ENCODE data around the gene FBXW11.

Gene FBXW11

DNA sequence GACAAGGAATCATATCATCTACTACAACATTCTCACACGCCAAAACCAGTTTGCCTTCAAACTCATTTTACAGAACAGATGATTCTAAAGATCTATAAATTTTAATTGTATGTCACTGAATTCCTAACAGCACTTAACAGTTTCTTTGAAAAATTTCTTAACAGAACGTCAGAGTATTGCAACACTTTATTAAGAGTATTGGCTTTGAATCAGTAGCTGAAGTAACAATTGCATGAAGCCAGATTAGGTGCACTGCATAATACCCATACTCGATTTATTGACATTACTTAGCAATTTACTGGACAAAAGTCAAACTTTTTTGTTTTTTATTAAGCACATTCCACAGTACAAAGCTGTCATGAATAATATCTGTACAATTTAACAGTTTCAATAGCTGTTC lies 145.1 kb downstream of the FBXW11 start:
- no peak for DNase-seq

DNA sequence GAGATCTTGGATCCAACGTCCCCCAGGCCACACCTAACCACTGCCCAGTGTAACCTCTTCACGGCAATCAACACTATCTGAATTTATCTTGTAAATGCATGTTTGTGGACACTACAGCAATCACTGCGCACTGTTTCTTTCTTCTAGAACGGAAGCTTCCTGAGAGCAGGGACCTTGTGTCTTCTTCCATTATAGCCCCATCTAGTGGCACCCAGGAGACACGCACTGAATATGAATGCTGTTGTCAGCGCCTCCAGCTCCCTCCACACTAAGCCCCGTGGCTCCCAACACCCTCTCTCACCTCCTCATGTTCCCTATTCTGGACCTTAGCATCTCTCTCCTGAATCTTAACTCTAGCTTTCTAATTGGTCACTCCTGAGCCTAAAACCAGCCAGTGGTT lies 148.1 kb downstream of the FBXW11 start:
- DNase-seq: no peak

GRCh38 chr5:171857489-171857876 lies 149.0 kb downstream of the FBXW11 start:
- DNase-seq: no peak

DNA sequence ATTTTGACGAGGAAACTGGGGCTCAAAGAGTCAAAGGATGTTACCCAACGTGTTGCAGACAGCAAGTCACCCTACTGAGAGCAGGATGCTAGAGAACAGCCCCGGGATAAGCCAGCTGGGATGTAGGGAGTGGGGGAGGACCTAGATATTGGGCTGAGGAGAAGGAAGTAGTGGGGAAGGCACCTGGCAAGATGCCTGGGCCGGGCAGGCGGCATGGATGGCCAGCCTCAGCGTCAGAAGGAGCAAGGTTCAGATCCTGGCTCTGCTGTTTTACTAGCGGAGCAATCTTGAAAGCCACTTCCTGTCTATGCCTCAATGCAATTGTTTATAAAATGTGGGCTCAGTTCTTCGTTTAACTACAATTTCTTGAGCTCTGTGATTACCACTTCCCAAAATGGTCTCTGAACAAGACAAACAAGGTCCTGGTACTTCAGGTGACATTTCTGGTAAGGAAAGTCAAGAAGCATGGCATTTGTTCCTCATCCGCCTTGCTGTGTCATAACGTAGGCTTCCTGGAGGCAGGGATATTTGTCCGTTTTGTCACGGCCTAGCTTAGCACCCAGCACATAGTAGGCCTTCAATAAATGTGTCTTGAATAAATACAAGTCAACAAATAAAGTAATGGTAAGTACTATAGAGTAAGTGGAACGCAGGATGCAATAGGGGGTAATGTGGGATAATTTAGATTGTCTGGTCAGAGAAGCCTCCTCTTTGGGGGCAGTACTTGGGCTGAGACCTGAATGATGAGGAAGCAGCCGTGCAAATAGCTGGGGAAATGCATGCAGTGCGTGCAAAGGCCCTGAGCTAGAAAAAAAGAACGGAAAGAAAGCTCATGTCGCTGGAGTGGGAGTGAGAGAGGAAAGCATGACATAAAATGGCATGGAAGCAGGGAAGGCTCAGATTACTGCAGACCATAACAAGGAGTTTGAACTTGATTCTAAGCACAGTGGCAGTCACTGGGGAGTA lies 150.4 kb downstream of the FBXW11 start:
- DNase-seq: no peak

- DNase-seq: no peak
Measured at GRCh38 chr5:171855265-171855664, 151.2 kb downstream of the FBXW11 start.

DNA sequence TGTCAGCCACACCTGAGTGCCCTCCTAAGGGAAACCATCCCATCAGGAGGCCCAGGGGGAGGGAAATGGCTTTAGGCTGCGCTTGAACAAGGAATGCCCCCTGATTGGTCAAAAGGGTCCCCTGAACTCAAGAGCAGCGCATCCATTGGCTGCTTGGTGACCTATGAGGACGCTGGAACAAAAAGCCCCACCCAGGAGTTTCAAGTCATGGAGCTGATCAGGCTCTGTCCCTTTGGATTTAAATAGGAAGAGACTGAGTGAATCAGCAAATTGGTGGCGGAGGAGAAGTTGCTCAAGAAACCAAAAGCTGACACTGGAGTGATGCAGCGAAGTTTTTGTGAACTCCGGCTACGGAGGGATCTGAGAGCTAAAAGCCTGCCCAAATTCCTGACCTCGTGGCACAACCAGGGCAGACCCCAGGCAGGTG lies 154.2 kb downstream of the FBXW11 start:
- DNase-seq: peak; percentile 11

GRCh38 chr5:171851251-171851650 lies 155.2 kb downstream of the FBXW11 start:
- no peak for DNase-seq

DNA sequence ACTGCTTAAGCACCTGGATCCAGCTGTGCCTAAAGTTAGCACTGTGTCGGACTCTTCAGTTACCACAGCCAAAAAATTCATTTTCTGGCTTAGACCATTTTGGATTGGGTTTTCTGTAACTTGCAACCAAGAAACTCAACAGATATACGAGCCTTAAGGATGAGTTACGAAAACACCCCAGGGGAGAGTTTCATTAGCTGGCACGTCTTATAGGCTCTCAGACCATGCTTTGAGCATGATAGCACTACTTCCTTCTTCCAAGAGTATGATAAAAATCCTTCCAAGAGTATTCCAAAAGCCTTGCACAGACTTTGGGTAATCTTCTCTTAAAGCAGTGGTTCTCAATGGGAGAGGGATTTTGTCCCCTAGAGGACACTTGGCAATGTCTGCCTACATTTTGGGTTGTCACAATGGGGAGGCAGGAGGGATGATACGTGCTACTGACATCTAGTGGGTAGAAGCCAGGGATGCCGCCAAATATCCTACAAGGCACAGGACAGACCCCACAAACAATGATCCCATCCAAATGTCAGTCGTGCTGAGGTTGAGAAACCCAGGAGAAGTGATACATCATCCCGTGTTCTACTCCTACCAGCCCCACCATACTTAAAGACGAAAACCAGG lies 156.0 kb downstream of the FBXW11 start:
- no peak for DNase-seq

DNA sequence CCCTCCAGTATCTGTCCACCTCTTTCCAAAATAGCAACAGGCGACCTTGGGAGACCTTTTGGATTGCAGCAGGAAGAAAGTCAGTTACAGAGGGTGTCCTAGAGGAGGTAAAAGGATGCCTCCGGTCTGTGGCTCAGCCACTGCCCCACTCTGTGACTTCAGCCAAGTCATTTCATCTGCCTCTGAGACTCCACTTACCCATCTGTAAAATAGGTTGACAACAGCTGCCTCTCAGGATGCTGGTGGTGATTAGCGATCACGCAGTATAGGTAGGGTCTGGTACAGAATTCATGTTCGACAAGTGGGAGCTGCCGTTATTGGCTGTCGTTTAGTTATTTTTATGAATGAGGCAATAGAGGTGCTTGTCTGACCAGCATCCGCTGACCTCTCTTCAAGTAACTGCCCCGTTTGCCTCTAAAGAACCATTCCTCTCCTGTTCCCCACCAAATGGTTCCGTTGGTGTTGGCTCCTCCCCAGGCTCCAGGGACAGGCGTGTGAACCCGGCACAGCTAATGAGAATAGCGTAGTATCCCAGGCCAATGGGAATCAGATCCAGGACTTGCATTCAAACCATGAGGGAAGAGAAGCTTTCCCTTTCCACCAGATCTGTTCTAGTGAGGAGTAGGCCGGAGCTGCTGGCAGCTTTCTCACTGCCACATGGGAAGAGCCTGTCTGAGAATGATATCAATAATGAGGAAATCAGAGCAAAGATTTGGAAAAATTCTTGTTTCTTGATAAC lies 156.7 kb downstream of the FBXW11 start:
- DNase-seq: no peak

- DNase-seq: no peak
Measured at GRCh38 chr5:171848911-171849520, 157.4 kb downstream of the FBXW11 start.

DNA sequence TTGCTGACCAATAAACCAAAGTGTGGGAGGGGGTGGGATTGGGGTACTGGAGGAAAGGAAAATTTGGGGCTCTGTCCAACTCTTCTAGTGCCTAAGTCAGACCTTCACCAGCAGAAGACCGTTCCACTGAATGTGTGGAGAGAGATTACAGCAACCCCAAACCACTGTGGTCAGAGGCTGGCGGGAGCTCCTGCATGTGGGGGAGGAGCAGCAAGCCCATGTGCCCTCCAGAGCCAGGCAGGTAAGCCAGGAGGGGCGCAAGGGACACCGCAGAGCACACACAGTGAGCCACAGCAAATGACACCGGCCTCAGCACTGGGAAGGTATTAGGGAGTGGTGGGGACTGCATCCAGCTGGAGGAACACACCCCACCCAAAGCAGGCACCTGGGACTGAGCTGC lies 158.0 kb downstream of the FBXW11 start:
- DNase-seq: no peak

DNA sequence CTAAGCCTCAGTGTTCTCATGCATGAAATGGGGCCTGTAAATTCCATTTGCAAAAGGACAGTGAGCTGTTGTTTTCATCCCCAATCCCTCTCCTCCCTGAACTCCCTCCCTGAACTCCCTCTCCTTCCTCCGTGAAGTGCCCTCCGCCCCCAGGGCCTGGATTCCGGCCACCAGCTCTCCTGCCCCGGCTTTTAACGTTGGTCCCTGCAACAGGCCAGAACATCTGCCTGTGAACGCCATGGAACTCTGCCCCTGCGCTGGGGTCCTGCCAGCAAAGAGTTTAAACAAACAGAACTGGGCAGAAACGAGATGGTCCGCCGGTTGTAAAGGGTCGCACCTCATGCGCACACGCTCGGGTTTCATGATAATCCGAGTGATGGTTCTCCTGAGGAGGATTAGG lies 158.4 kb downstream of the FBXW11 start:
- DNase-seq: no peak

DNA sequence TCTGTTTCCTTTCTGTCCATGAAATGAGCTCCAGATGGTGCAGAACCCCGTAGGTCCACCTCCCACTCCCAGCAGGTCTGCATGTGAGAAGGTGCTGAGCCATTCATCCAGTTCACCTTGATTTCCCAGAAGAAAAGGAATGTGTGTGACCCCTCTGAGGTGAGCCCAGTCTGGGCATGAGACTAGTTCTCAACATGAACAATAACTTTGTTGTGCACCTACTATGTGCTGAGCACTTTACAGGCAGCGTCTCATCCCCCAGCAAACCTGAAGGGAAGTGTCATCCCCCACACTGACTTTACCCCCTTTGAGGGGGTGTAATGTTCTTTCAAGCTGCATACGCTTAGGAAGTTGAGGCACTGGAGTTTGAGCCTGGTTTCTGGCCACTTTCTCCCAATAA lies 159.4 kb downstream of the FBXW11 start:
- no peak for DNase-seq

- DNase-seq: no peak
Measured at GRCh38 chr5:171846323-171846722, 160.1 kb downstream of the FBXW11 start.

DNA sequence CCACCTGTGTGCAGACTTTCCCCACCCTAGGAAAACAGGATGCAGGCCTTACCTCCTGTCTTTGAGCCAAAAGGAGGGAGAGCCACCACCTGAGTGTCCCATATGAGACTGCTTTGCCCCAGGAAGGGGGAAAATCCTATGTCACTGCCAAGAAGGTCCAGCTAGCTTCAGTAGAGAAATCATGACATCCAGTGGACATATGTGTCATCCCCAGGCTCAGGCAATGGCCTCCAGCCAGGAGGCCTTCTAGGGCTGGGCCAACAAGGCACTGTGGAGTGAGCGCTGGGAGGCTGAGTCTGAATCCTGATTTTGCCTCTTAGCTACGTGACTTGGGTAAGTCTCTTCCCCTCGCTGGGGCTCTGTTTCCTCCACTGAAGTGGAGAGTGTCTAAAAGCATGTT lies 160.6 kb downstream of the FBXW11 start:
- no peak for DNase-seq

GRCh38 chr5:171845040-171845630 lies 161.3 kb downstream of the FBXW11 start:
- no peak for DNase-seq

DNA sequence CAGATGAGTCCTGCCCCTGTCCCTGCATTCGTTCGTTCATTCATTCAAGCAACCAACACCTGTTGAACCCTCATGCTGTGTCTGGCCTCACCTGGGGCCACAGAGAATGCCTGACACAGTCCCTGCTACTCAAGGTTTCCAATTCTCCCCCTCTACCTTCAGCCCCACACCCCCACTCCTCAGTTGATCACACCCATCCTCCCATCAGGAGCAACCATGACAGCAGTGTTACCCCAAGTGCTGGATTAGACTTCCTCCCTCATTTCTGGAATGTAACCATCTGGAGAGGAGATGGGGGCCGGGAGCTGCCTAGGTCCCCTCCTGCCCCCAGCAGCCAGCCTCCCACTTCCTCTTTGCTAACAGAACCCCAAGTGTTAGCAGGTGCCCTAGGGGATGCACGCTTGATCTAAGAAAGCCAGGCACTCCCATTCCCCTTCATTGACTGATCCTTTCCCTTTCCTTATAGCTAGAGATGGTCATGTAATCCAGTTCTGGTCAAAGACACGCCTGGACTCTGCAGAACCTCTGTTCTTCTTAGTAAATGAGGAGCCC lies 163.6 kb downstream of the FBXW11 start:
- DNase-seq: no peak

DNA sequence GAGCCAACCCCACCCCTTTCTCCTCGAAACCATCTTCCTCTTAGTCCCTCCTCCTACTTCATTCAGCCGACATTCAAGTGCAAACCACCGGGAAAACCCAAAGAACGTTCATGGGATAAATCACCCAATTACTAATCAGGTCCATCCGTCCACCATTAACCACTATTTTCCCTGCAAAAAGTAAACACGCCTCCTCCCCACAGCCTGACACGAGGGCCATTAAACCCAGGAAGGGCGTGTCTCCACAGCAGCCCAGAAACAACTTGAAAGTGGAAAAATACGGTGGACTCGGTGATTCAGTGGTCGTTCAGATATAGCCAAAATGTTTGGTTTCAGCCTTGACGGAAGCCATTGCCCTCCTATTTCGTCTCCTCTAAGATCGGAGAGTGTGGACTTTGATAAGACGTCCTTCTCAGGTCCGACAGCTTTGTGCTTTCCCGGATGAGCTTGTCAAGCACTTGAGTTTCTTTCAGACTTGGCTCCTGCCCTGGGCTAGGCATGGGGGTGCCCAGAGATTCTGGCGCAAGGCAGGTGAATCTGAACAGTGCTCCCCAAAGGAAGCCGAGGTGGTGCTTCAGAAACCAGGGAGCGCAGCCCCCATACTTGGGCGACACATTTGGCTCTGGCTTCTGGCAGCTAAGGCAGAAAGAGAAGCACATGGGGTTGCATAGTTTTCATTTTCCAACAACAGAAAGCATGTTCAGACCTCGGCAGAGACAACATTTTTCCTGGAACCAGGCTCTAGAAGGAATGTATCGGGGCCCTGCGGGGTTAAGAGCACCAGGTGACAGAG lies 164.3 kb downstream of the FBXW11 start:
- no peak for DNase-seq

DNA sequence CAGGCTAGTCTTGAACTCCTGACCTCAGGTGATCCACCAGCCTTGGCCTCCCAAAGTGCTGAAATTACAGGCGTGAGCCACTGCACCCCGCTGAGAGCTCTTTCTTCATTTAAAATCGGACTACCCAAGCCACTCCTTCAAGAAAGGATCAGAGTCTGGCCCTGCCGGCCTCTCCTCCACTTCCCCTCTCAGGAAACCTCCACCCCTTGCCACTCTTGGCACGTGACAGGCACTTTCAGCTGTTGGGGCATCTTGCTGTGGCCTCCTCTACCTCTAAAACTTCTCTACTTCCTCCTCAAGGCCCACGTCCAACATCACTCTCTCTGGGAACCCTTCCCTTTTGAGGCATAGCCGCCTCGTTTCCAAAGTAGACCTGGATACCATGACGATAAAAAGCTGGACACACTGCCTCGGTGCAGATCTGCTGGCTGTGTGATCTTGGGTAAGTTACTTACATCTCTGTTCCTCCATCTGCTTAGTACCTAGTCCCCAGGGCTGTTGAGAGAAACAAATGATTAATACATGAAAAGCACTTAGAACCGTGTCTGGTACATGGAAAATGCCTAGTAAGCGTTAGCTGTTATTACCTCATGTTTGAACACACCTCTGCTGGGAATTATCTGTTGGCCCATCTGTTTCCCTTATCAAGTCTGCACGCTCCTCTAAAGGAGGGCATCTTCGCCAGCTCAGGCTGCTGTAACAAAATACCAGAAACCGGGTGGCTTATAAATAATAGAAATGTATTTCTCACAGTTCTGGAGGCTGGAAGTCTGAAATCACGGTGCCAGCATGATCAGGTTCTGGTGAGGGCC lies 165.5 kb downstream of the FBXW11 start:
- peak; percentile 21 for DNase-seq

- no peak for DNase-seq
Measured at GRCh38 chr5:171840066-171840465, 166.4 kb downstream of the FBXW11 start.

DNA sequence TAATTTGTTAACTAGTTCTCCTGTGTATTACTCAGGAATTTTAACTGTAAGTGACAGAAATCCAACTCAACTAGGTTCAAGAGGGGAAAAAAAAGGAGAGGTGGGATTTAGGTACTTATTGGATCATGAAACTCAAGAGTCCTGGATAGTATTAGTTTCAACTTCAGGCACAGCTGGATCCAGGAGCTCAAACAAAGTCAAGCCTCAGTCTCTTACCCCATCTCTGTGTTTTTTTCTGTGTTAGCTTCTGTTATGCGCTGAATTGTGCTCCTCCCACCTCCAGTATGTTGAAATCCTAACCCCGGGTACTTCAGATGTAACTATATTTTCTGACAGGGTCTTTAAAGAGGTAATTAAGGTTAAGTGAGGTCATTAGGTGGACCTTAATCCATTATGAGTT lies 167.3 kb downstream of the FBXW11 start:
- no peak for DNase-seq

Measured in CD4-positive, alpha-beta T cell treated with Interferon gamma for 1 hour (primary cell).